HCT116 (cell line): ENCODE results near the gene REN. TPM values are rescaled to one million over a fixed set of nuclear protein-coding genes. Genes with fewer than 3 reads are reported as not detected.

ENCODE experiments used
- ATAC-seq: fragments of 200-7000 bp; cut with Tn5 transposase; 2 replicates; pipeline ENCODE4 v1.9.1; 2020; ENCODE audit warnings: mild to moderate bottlenecking, moderate library complexity
- BruUV-seq: library from RNA; stranded (reverse); fragments of 400-500 nt; replicated peaks from 2 replicates; lab custom pipeline; 2021; lab: Mats Ljungman, UMichigan
- CTCF ChIA-PET: fragments of 300-600 bp; sonication (Branson Sonifier 250); formaldehyde crosslinking; loops from one replicate; lab custom pipeline; 2021; ENCODE audit warnings: antibody characterized with exemption; lab: Charles Lee
- POLR2A ChIA-PET: fragments of 300-600, 350-600 bp; sonication (Branson Sonifier 250); formaldehyde crosslinking; loops from one replicate; lab custom pipeline; 2021; ENCODE audit warnings: antibody characterized with exemption; lab: Charles Lee
- RAD21 ChIA-PET, 2 experiments: fragments of 300-600 bp; sonication (Branson Sonifier 250); formaldehyde crosslinking; loops; one replicate each; lab custom pipeline; 2023; ENCODE audit warnings: low total read pairs in 2 of 2; ENCODE audit not compliant: uncharacterized antibody in 2 of 2, unreplicated experiment in 2 of 2, low non-redundant PET in 1 of 2; lab: Charles Lee
- DNase-seq: peaks from one replicate; pipeline ENCODE4 v3.0.0-alpha.2; 2010; ENCODE audit warnings: low read depth, low spot score
- H2AFZ ChIP-seq: fragments of 200-600 bp; shearing (Covaris generic), sonication (generic); 2 replicates; pipeline ENCODE4 v1.6.1; 2017; ENCODE audit warnings: low read depth, mixed run types, mixed read lengths, antibody characterized with exemption, low read length; ENCODE audit not compliant: poor library complexity, severe bottlenecking
- H3K27ac ChIP-seq: 2 replicates; pipeline ENCODE4 v1.5.1; 2012; ENCODE audit warnings: low read depth, low read length
- H3K27me3 ChIP-seq: fragments of 200-600 bp; sonication (generic); 2 replicates; pipeline ENCODE4 v1.6.1; 2016; ENCODE audit warnings: mixed run types, low read length, mixed read lengths; ENCODE audit not compliant: insufficient read depth
- H3K36me3 ChIP-seq, 2 experiments: fragments of 200-500 bp in 1 of 2; fragments of 200-600 bp in 1 of 2; sonication (Bioruptor generic) in 1 of 2; sonication (generic) in 1 of 2; 2 replicates each; pipeline versions ENCODE4 v1.5.1 to v1.6.1; 2014 to 2016; ENCODE audit warnings: low read length in 2 of 2, inconsistent platforms in 1 of 2, mixed read lengths in 1 of 2, mixed run types in 1 of 2; ENCODE audit not compliant: insufficient read depth in 2 of 2, control insufficient read depth in 1 of 2
- H3K4me1 ChIP-seq, 2 experiments: fragments of 200-600 bp in 1 of 2; sonication (generic) in 1 of 2; 2 replicates each; pipeline versions ENCODE4 v1.5.1 to v1.6.1; 2012 to 2017; ENCODE audit warnings: low read length in 2 of 2, inconsistent platforms in 1 of 2, mild to moderate bottlenecking in 1 of 2, mixed read lengths in 1 of 2, mixed run types in 1 of 2, moderate library complexity in 1 of 2; ENCODE audit not compliant: insufficient read depth in 2 of 2, control insufficient read depth in 1 of 2
- H3K4me2 ChIP-seq: fragments of 200-600 bp; sonication (generic); 2 replicates; pipeline ENCODE4 v1.6.1; 2017; ENCODE audit warnings: mixed run types, low read length, mixed read lengths
- H3K4me3 ChIP-seq, 2 experiments: fragments of 200-600 bp in 1 of 2; sonication (generic) in 1 of 2; replicated peaks in 1 of 2; 2 replicates each; pipeline ENCODE4 v1.5.1; 2011 to 2016; ENCODE audit warnings: low read length in 2 of 2, control low read depth in 1 of 2, low read depth in 1 of 2, mild to moderate bottlenecking in 1 of 2, mixed read lengths in 1 of 2, mixed run types in 1 of 2
- H3K79me2 ChIP-seq: fragments of 200-600 bp; sonication (generic); 2 replicates; pipeline ENCODE4 v1.6.1; 2017; ENCODE audit warnings: mild to moderate bottlenecking, mixed run types, low read length, moderate library complexity, mixed read lengths; ENCODE audit not compliant: insufficient read depth
- H3K9ac ChIP-seq: fragments of 200-600 bp; sonication (generic); 2 replicates; pipeline ENCODE4 v1.6.1; 2016; ENCODE audit warnings: low read length, mixed read lengths
- H3K9me2 ChIP-seq: fragments of 200-600 bp; sonication (generic), shearing (Covaris generic); 2 replicates; pipeline ENCODE4 v1.6.1; 2017; ENCODE audit warnings: mixed run types, mild to moderate bottlenecking, moderate library complexity; ENCODE audit not compliant: insufficient read depth
- H3K9me3 ChIP-seq, 2 experiments: fragments of 200-500 bp in 1 of 2; fragments of 200-600 bp in 1 of 2; sonication (Bioruptor generic) in 1 of 2; sonication (generic) in 1 of 2; 2 replicates each; pipeline ENCODE4 v1.6.1; 2014 to 2017; ENCODE audit warnings: low read length in 2 of 2, mixed read lengths in 2 of 2, inconsistent platforms in 1 of 2, low read depth in 1 of 2, mild to moderate bottlenecking in 1 of 2, mixed run types in 1 of 2, moderate library complexity in 1 of 2; ENCODE audit not compliant: control insufficient read depth in 1 of 2, insufficient read depth in 1 of 2
- H4K20me1 ChIP-seq: fragments of 200-600 bp; sonication (generic), shearing (Covaris generic); 2 replicates; pipeline ENCODE4 v1.6.1; 2017; ENCODE audit warnings: mixed run types, mild to moderate bottlenecking, moderate library complexity; ENCODE audit not compliant: insufficient read depth
- CBX3 ChIP-seq: IDR thresholded peaks from 2 replicates; pipeline ENCODE4 v1.6.1; 2012; ENCODE audit warnings: low read depth
- CTCF ChIP-seq, 3 experiments: fragments of 200-600 bp in 1 of 3; sonication (generic) in 1 of 3; IDR thresholded peaks in 2 of 3; conservative IDR thresholded peaks in 1 of 3; 2 replicates each; pipeline ENCODE4 v1.5.1; 2012 to 2017; ENCODE audit warnings: low read depth in 2 of 3, low read length in 2 of 3, antibody characterized with exemption in 1 of 3, borderline replicate concordance in 1 of 3, control low read depth in 1 of 3, mild to moderate bottlenecking in 1 of 3, mixed read lengths in 1 of 3, mixed run types in 1 of 3, moderate library complexity in 1 of 3; ENCODE audit not compliant: insufficient read depth in 1 of 3
- ELF1 ChIP-seq: IDR thresholded peaks from 2 replicates; pipeline ENCODE4 v1.6.1; 2012; ENCODE audit warnings: low read depth, borderline replicate concordance
- FOSL1 ChIP-seq: IDR thresholded peaks from 2 replicates; pipeline ENCODE4 v1.6.1; 2012; ENCODE audit warnings: low read depth
- REST ChIP-seq: IDR thresholded peaks from 2 replicates; pipeline ENCODE4 v1.6.1; 2012; ENCODE audit warnings: low read depth
- SIN3A ChIP-seq: IDR thresholded peaks from 2 replicates; pipeline ENCODE4 v1.6.1; 2012; ENCODE audit warnings: low read depth
- SP1 ChIP-seq: IDR thresholded peaks from 2 replicates; pipeline ENCODE4 v1.6.1; 2012; ENCODE audit warnings: low read depth
- ZFX ChIP-seq: fragments of 450-650 bp; IDR thresholded peaks from 2 replicates; pipeline ENCODE4 v1.6.1; 2017
- intact Hi-C: fragments of 100-400 bp; cut with micrococcal nuclease; formaldehyde crosslinking; loops from 2 replicates; pipeline ENCODE4 v1.10.0; 2022
- total RNA-seq: library from RNA; stranded (reverse); gene quantifications from one replicate; pipeline ENCODE4 v1.2.1, GENCODE V29; 2021; ENCODE audit not compliant: unreplicated experiment
- TF ChIP-seq, protein P1 (sequence below): IDR thresholded peaks from 2 replicates; pipeline ENCODE4 v1.6.1; 2011; ENCODE audit warnings: mild to moderate bottlenecking, low read length, moderate library complexity; ENCODE audit not compliant: insufficient replicate concordance; ENCODE audit errors: extremely low read depth

Gene REN
- total RNA-seq, 1 experiment from 2014 or later = 0.47 TPM

DNA sequence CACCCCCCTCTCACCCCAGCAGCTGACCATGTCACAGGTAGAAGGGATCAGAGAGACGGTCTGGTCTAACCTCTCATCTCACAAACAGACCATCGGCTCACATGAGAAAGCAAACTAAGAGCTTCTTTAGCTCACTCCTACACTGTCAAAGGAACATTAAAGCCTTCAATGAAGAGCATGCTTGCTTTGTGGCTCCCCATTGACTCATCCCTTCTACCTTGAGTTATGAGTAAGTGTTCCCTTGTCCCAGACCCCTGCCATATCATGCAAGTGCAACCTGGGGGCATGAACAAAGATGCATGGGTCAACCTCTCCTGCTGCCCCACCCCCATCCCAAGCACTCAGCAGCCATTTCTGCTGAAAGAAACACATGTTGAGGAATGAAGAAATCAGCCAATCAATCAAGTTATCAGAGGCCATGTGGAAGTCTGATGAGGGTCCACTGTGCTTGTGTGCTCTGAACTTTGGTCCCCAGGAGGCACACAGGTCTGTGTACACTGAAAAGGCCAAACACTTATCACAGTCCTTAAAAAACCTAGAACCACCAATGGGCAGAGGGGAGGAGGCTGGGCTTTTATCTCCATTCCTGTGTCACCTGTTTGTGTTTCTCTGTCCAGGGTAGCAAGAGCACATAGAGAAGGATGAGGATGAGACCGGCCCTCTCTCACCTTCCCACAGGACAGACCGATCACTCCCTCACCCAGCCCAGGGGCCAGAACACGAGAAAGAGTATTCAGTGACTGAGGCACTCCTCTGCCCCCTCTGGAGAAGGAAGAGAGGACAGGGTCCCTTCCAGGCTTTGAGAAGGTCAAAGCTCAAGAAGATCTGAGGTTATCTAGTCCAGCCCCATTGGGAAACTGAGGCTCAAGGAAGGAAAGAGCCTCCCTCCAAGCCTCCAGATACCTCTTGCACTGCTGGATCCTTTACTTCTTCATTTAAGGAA, 23.8 kb downstream of the REN start:
- no peak for DNase-seq
- ChIA-PET RAD21 (no interaction called here), POLR2A (no interaction called here), CTCF (interaction anchor here (2.5 kb wide), 1 partner anchor 14 kb away, joined by 8 read pairs; no protein-coding TSS in a partner anchor)
- no peak overlapping the region for H2AFZ ChIP-seq
- peaks cover 0 to 7% of the 10 kb centered on the region in 2 experiments; a peak in 1 of 4 replicates for H3K36me3 ChIP-seq
- H4K20me1 ChIP-seq = no peaks in the 10 kb centered on the region
- no peaks in the 10 kb centered on the region for H3K9me3 ChIP-seq
- no TSS peak for BruUV-seq
- no peaks in the 10 kb centered on the region for H3K4me1 ChIP-seq
- no peaks in the 10 kb centered on the region for H3K27me3 ChIP-seq
- H3K4me2 ChIP-seq = no peak overlapping the region
- H3K79me2 ChIP-seq = no peaks in the 10 kb centered on the region
- intact Hi-C loops = no loop called here
- H3K9me2 ChIP-seq = no peaks in the 10 kb centered on the region
- no peak overlapping the region for H3K4me3 ChIP-seq
- no peak overlapping the region for H3K27ac ChIP-seq
- no peak overlapping the region for H3K9ac ChIP-seq
- TF ChIP-seq CBX3 (no peak), FOSL1 (no peak), REST (no peak), ZFX (no peak), ELF1 (no peak), CTCF (IDR thresholded peaks at IDR 0.05 in 2 of 3, conservative IDR thresholded peaks at IDR 0.05 in 1 of 3; ENCODE audit: borderline replicate concordance in 1 of 3, insufficient read depth in 1 of 3, low read depth in 2 of 3, low read length in 2 of 3) (no peak; a peak in 1 of 6 replicates), SP1 (no peak), SIN3A (no peak)
- TF ChIP-seq, protein P1, sequence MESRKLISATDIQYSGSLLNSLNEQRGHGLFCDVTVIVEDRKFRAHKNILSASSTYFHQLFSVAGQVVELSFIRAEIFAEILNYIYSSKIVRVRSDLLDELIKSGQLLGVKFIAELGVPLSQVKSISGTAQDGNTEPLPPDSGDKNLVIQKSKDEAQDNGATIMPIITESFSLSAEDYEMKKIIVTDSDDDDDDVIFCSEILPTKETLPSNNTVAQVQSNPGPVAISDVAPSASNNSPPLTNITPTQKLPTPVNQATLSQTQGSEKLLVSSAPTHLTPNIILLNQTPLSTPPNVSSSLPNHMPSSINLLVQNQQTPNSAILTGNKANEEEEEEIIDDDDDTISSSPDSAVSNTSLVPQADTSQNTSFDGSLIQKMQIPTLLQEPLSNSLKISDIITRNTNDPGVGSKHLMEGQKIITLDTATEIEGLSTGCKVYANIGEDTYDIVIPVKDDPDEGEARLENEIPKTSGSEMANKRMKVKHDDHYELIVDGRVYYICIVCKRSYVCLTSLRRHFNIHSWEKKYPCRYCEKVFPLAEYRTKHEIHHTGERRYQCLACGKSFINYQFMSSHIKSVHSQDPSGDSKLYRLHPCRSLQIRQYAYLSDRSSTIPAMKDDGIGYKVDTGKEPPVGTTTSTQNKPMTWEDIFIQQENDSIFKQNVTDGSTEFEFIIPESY = no peak
- peak; percentile 54; the same call in 1 of the 2 replicates for ATAC-seq
